Renal cortical epithelial cell (primary cell): ENCODE measurements around the gene ARF3. TPM values are rescaled to one million over a fixed set of nuclear protein-coding genes. Genes with fewer than 3 reads are reported as not detected.

Source experiments
- DNase-seq: peaks from one replicate; pipeline ENCODE4 v3.0.0-alpha.2; 2011; ENCODE audit warnings: low read depth
- total RNA-seq: library from RNA; depleted of rRNA; stranded (reverse); fragments of >200 nt; gene quantifications from 2 replicates; pipeline ENCODE4 v1.2.3, GENCODE V29; 2014

ARF3 gene
- total RNA-seq, 1 donor from 2014 or later: 95.9 TPM

DNA sequence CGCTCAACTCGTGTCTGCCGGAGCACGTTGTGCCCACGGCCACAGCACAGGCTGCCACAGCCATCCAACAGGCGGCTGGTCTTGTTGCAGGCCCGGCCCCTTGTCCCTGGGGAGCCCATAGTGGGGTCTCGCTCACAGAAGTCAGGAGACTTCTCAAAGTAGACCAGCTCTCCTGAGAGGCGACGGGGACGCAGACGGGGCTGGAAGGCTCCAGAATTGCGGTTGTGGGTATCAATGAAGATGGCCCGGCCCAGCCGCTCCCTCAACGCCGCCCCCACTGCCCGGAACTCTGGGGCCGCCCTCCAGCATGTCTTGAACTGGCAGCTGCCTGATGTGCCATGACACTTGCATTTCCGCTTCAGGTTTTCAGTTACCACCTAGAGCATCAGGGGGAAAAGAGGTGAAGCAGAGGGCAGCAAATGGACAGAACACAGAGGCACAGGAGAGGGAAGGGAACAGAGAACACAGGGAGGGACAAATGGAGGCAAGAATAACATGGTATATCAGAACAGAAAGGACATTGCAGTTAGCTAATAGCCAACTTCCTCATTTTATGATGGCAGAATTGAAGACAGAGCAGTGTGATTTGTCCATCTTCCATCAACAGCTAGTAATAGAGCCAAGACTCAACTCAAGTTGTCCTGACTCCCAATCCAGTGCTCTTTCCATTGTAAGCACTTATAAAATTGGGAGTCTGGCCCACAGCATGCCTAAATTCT, 9.0 kb upstream of the ARF3 start:
- no peak for DNase-seq

- no peak for DNase-seq
Observed at GRCh38 chr12:48965298-48965838, 8.1 kb upstream of the ARF3 start.

GRCh38 chr12:48961801-48962200, 4.5 kb upstream of the ARF3 start:
- DNase-seq: no peak

GRCh38 chr12:48961331-48961730, 4.0 kb upstream of the ARF3 start:
- no peak for DNase-seq

DNA sequence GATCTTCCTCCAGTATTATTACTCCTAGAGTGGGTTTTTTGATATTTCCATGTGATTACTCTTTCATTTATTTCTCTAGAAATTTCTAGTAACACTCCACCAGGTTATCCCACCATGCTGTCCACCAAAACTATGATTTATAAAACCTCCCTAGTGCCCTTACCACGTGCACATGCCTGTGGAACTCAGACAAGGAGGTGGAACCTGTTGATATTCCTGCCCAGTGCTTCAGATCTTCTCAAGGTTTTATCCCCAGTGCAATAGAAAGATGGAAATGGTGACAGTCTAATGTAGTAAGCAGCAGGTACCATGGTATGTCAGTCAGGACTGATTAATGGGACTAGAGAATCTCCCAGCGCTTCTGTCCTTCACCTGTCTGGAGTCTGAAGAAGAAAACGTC, 3.5 kb upstream of the ARF3 start:
- DNase-seq: no peak

DNA sequence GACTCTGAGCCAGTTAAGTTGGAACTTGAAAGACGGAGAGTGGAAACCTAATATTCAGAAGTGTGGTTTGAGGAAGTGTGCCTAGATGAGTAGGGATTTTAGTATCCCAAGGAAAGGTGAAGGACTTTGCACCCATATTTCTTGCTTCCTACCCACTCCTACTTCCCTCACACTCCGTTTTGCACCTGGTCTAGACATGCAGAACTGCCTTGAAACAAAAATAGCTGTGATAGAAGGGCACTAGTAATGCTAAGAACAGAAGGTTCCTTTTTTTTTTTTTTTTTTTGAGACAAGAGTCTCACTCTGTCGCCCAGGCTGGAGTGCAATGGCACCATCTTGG, 732 bp upstream of the ARF3 start:
- DNase-seq: no peak

GRCh38 chr12:48956279-48957140, 777 bp downstream of the ARF3 start:
- peak; percentile 98 for DNase-seq

GRCh38 chr12:48954841-48955501, 2.3 kb downstream of the ARF3 start:
- no peak for DNase-seq

DNA sequence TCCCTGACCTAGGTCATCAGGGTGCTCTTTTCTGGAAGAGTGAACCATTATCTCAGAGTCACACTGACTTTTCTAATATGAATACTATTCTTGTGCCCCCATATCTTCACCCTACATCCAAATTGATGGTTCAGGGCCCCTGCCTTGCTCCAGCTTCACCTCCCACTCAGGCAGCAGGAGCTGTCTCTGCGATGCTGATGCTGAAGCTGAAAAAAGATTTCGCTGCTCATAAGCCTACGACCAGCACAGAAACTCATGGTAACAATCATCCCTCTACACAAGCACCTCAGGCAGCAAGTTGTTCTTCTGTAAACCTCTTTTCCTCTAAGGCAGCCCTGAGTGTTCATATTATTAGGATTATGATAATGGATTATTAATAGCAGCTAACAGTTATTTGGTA, 3.2 kb downstream of the ARF3 start:
- no peak for DNase-seq

GRCh38 chr12:48952691-48953090, 4.6 kb downstream of the ARF3 start:
- no peak for DNase-seq

DNA sequence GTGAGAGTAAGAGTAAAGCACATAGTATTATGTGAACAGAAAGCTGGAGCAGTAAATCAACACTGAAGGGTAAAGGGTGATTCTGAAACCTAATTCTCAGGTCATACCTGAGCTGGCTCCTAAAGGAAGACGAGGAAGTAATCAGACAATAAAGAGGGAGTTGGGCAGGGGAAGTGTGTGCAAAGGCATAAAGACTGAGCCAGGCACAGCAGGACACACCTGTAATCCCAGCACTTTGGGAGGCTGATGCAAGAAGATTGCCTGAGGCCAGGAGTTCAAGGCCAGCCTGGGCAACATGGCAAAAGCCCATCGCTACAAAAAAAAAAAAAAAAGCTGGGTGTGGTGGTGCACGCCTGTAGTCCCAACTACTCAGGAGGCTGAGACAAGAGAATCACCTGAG, 9.6 kb downstream of the ARF3 start:
- DNase-seq: no peak

- DNase-seq: no peak
Observed at GRCh38 chr12:48946943-48947342, 10.3 kb downstream of the ARF3 start.

- no peak for DNase-seq
Observed at GRCh38 chr12:48946205-48946604, 11.1 kb downstream of the ARF3 start.

- DNase-seq: no peak
Observed at GRCh38 chr12:48943221-48943620, 14.1 kb downstream of the ARF3 start.

- no peak for DNase-seq
Observed at GRCh38 chr12:48940181-48940580, 17.1 kb downstream of the ARF3 start.

GRCh38 chr12:48938805-48939204, 18.5 kb downstream of the ARF3 start:
- DNase-seq: no peak

- no peak for DNase-seq
Observed at GRCh38 chr12:48937170-48937569, 20.1 kb downstream of the ARF3 start.

- peak; percentile 39 for DNase-seq
Observed at GRCh38 chr12:48936379-48936979, 20.8 kb downstream of the ARF3 start.

DNA sequence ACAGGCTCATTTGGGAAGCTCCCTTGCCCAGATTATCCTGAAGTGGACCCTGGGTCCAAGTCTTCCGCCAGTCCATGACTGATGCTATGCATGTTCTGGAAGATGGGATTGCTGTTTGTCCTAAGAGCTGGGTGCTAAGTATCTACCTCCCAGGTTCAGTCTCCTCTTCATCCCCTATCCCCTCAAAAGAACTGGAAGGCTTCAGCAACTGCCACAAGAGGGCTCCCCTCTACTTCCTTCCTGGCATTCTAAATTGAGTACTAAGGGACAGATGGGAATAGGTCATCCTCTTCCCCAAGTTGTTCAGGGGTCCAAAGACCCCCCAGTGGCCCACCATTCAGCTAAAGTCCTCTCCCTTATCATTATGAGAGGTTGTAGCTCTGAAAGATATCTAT, 23.0 kb downstream of the ARF3 start:
- no peak for DNase-seq

DNA sequence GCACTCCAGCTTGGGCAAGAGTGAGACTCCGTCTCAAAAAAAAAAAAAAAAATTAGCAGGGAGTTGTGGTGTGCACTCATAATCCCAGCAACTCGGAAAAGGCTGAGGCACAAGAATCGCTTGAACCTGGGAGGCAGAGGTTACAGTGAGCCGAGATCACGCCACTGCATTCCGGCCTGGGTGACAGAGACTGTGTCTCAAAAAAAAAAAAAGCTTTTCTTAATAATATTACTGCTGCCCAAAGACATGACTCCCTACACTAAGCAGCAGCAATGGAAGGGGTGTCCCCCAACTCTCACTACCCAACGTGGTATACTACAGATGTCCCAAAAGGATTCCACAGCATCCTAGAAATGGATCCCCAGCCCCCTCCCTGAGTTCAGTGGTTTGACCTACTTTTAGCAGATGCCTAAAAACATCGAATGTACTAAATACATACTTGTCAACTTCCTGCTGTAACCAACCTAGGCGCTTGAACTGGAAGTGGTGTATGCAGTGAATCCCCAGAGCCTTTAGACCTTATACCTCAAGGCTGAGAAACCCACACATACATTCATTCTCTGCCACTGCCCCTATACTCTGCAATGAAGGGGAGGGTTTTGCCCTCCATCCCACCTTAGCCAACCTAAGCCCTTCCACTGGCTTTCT, 23.5 kb downstream of the ARF3 start:
- DNase-seq: no peak

- DNase-seq: no peak
Observed at GRCh38 chr12:48932878-48933277, 24.4 kb downstream of the ARF3 start.

DNA sequence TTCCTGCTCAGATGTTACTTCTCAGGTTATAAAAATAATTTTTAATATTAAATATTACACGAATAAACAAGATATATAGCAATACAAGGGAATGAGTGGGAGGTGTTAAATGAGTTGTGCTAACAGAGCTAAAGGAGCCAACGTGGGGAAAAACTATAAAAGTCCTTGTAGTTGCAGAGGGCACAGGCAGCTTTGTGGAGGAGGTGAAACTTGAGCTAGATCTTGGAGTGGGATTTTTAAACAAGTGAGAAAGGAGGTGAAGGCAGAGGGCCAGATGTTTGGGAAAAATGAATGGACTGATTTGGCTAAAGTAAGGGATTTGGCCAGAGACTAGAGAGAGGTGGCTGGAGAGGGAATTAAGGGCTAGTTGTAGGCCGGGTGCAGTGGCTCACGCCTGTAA, 26.8 kb downstream of the ARF3 start:
- no peak for DNase-seq
